ENCODE measurements around the gene SLC12A3.
"Not testable (repeated sequence)": the region's sequence is repeated elsewhere in the genome, so short reads cannot be mapped to it uniquely, and the experiment has no call there.

Gene SLC12A3

GRCh38 chr16:56868175-56868574 is 3.2 kb downstream of the SLC12A3 start:
- H3K4me3 ChIP-seq (ENCODE audit: low read length, poor library complexity, severe bottlenecking) = no peak overlapping the region
- H3F3A ChIP-seq (ENCODE audit: low read depth) = no peaks in the 10 kb centered on the region
- no peak overlapping the region for H3K9ac ChIP-seq (ENCODE audit: low read depth, low read length, poor library complexity, severe bottlenecking)
- H3K79me2 ChIP-seq (ENCODE audit: insufficient read depth, low read length) = no peaks in the 10 kb centered on the region
- no peak overlapping the region for H2AFZ ChIP-seq (ENCODE audit: low read length)
- H3K9me2 ChIP-seq (replicated peaks; ENCODE audit: low read depth, low read length) = no peaks in the 10 kb centered on the region
- no peaks in the 10 kb centered on the region for H4K20me1 ChIP-seq (ENCODE audit: insufficient read depth, low read length, poor library complexity, severe bottlenecking)
- H3K4me2 ChIP-seq (ENCODE audit: low read depth, low read length, poor library complexity, severe bottlenecking) = no peak overlapping the region
- H3K27me3 ChIP-seq (ENCODE audit: insufficient read depth, low read length, poor library complexity, severe bottlenecking) = no peaks in the 10 kb centered on the region
- no peak for TF ChIP-seq CTCF (conservative IDR thresholded peaks at IDR 0.05; ENCODE audit: low read length)
- no peak for TF ChIP-seq EZH2phosphoT487 (IDR thresholded peaks at IDR 0.05; ENCODE audit: borderline replicate concordance)
- no peaks in the 10 kb centered on the region for H3K9me3 ChIP-seq (ENCODE audit: insufficient read depth, low read depth, low read length)
- peaks cover 4% of the 10 kb centered on the region for H3K4me1 ChIP-seq (ENCODE audit: insufficient read depth, low read length, poor library complexity, severe bottlenecking)
- H3K36me3 ChIP-seq (ENCODE audit: insufficient read depth, low read length) = no peaks in the 10 kb centered on the region

- H3K27me3 ChIP-seq (ENCODE audit: insufficient read depth, low read length, poor library complexity, severe bottlenecking); H3K9me2 ChIP-seq (replicated peaks; ENCODE audit: low read depth, low read length); H3K4me2 ChIP-seq (ENCODE audit: low read depth, low read length, poor library complexity, severe bottlenecking): not testable (repeated sequence)
These were observed 3.8 kb downstream of the SLC12A3 start for GRCh38 chr16:56868766-56869165.

GRCh38 chr16:56869513-56870275 is 4.7 kb downstream of the SLC12A3 start:
- no peaks in the 10 kb centered on the region for H3K9me3 ChIP-seq (ENCODE audit: insufficient read depth, low read depth, low read length)
- no peak overlapping the region for H2AFZ ChIP-seq (ENCODE audit: low read length)
- H3K79me2 ChIP-seq (ENCODE audit: insufficient read depth, low read length) = no peaks in the 10 kb centered on the region
- H3K4me2 ChIP-seq (ENCODE audit: low read depth, low read length, poor library complexity, severe bottlenecking) = no peak overlapping the region
- no peaks in the 10 kb centered on the region for H3K9me2 ChIP-seq (replicated peaks; ENCODE audit: low read depth, low read length)
- no peaks in the 10 kb centered on the region for H3K36me3 ChIP-seq (ENCODE audit: insufficient read depth, low read length)
- TF ChIP-seq CTCF (conservative IDR thresholded peaks at IDR 0.05; ENCODE audit: low read length) (peak; percentile 52), EZH2phosphoT487 (IDR thresholded peaks at IDR 0.05; ENCODE audit: borderline replicate concordance) (no peak)
- no peak overlapping the region for H3K9ac ChIP-seq (ENCODE audit: low read depth, low read length, poor library complexity, severe bottlenecking)
- no peaks in the 10 kb centered on the region for H3F3A ChIP-seq (ENCODE audit: low read depth)
- H3K27me3 ChIP-seq (ENCODE audit: insufficient read depth, low read length, poor library complexity, severe bottlenecking) = no peaks in the 10 kb centered on the region
- no peaks in the 10 kb centered on the region for H3K4me1 ChIP-seq (ENCODE audit: insufficient read depth, low read length, poor library complexity, severe bottlenecking)
- H3K4me3 ChIP-seq (ENCODE audit: low read length, poor library complexity, severe bottlenecking) = no peak overlapping the region
- no peaks in the 10 kb centered on the region for H4K20me1 ChIP-seq (ENCODE audit: insufficient read depth, low read length, poor library complexity, severe bottlenecking)

More at GRCh38 chr16:56868766-56869165, 3.8 kb downstream of the SLC12A3 start:
- not testable (repeated sequence) for H3K36me3 ChIP-seq (ENCODE audit: insufficient read depth, low read length); H3K9me3 ChIP-seq (ENCODE audit: insufficient read depth, low read depth, low read length); H4K20me1 ChIP-seq (ENCODE audit: insufficient read depth, low read length, poor library complexity, severe bottlenecking); H2AFZ ChIP-seq (ENCODE audit: low read length); H3F3A ChIP-seq (ENCODE audit: low read depth); H3K79me2 ChIP-seq (ENCODE audit: insufficient read depth, low read length); H3K4me1 ChIP-seq (ENCODE audit: insufficient read depth, low read length, poor library complexity, severe bottlenecking); H3K4me3 ChIP-seq (ENCODE audit: low read length, poor library complexity, severe bottlenecking); H3K9ac ChIP-seq (ENCODE audit: low read depth, low read length, poor library complexity, severe bottlenecking)
